ENCODE results near the gene INSC. TPM values are rescaled to one million over a fixed set of nuclear protein-coding genes. Genes with fewer than 3 reads are reported as not detected.

Gene INSC
- total and polyA plus RNA-seq, 9 of the 15 experiments (the other 6 are each of a cell fraction or from before 2014, with no cell fraction given), result not detected

DNA sequence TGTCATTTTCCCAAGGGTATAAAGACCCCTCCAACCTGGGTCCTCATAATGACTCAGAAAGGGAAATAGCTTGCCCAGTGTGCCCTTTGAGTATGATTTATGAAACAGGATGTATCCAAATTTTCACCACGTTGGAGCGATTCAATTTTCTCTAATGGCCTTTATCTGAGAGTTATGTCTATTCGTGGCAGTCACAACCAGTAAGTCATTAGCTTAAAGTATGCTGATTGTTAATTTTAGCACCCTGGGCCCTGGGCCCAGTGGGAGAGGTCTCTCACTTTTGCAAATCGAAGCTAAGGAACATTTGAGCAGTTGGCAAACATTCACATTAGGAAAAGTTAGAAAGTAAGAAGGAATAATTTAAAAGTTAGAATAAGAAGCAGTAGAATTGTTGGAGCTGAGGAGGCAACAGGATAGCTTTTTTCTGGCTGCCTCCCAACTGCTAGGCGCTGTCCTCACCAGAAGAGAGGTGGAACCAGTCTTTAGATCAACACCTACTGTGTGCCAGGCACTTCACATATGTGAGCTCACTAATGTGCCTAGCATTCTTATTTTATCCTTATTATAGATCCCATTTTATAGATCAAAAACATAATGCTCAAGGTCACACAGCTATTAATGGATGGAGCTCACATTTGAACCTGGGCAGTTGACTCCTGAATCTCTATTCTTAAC is 24.5 kb downstream of the INSC start:
- intact Hi-C loops (cut with micrococcal nuclease), result no loop called here
- H3K4me1 ChIP-seq (replicated peaks in 1 of 2; ENCODE audit: control insufficient read depth in 2 of 2, insufficient read depth in 2 of 2, low read length in 2 of 2), result no peaks in the 10 kb centered on the region
- H3K9me3 ChIP-seq (replicated peaks; ENCODE audit: control insufficient read depth, insufficient read depth, low read depth, low read length), result no peaks in the 10 kb centered on the region
- CTCF ChIA-PET (ENCODE audit: low intra/inter-chr PET ratio), result no interaction called here
- no peak for ATAC-seq
- no peaks in the 10 kb centered on the region for H3K79me2 ChIP-seq (ENCODE audit: control insufficient read depth, insufficient read depth, low read length)
- no peak for DNase-seq (ENCODE audit: extremely low read depth in 1 of 4, low spot score in 3 of 4)
- H3K9ac ChIP-seq (ENCODE audit: insufficient read depth in 1 of 2, low read depth in 2 of 2, low read length in 2 of 2), result no peak overlapping the region
- POLR2A ChIA-PET, result interaction anchor here (0.6 to 0.9 kb wide), 2 partner anchors 9 to 29 kb away, joined by 3 to 4 read pairs; no protein-coding TSS in a partner anchor
- no peak overlapping the region for H3K4me3 ChIP-seq
- no peaks in the 10 kb centered on the region for H3K36me3 ChIP-seq (ENCODE audit: control insufficient read depth, insufficient read depth, low read length)
- H2AFZ ChIP-seq (ENCODE audit: low read depth, low read length), result no peak overlapping the region
- H3K4me2 ChIP-seq (ENCODE audit: insufficient read depth, low read length), result no peak overlapping the region
- no TSS peak for BruUV-seq (replicated peaks)
- FAIRE-seq, result no peak
- H3K27ac ChIP-seq (ENCODE audit: extremely low read depth, low read depth, low read length), result no peak overlapping the region
- no peaks in the 10 kb centered on the region for H4K20me1 ChIP-seq (replicated peaks; ENCODE audit: control insufficient read depth, insufficient read depth, low read length)
- in situ Hi-C loops (cut with MboI), result no loop called here
- no peaks in the 10 kb centered on the region for H3K27me3 ChIP-seq (ENCODE audit: control insufficient read depth in 2 of 2, insufficient read depth in 2 of 2, low read length in 2 of 2)
- WGBS (ENCODE audit: insufficient coverage, low coverage, missing lambda C conversion rate), result 1% methylated on average over 5 of the region's 5 CpGs
- no peaks in the 10 kb centered on the region for H3K9me1 ChIP-seq (ENCODE audit: control insufficient read depth, insufficient read depth, low read length)
- TF ChIP-seq NR2C1 (IDR thresholded peaks at IDR 0.05), result no peak
- TF ChIP-seq NR2C1 (tag; IDR thresholded peaks at IDR 0.05), result no peak
- TF ChIP-seq U2AF2 (optimal IDR thresholded peaks at IDR 0.05; ENCODE audit: low read depth, low read length), result no peak
- no peak for TF ChIP-seq CAMTA2 (CRISPR knock-in tag; conservative IDR thresholded peaks at IDR 0.05)
- no peak for TF ChIP-seq ZNF583 (CRISPR knock-in tag; IDR thresholded peaks at IDR 0.05)
- no peak for TF ChIP-seq TCF7L2 (IDR thresholded peaks at IDR 0.05; ENCODE audit: low read depth, low read length)
- no peak for TF ChIP-seq RFX5 (IDR thresholded peaks at IDR 0.05; ENCODE audit: low read depth, low read length)
- TF ChIP-seq, protein P1, sequence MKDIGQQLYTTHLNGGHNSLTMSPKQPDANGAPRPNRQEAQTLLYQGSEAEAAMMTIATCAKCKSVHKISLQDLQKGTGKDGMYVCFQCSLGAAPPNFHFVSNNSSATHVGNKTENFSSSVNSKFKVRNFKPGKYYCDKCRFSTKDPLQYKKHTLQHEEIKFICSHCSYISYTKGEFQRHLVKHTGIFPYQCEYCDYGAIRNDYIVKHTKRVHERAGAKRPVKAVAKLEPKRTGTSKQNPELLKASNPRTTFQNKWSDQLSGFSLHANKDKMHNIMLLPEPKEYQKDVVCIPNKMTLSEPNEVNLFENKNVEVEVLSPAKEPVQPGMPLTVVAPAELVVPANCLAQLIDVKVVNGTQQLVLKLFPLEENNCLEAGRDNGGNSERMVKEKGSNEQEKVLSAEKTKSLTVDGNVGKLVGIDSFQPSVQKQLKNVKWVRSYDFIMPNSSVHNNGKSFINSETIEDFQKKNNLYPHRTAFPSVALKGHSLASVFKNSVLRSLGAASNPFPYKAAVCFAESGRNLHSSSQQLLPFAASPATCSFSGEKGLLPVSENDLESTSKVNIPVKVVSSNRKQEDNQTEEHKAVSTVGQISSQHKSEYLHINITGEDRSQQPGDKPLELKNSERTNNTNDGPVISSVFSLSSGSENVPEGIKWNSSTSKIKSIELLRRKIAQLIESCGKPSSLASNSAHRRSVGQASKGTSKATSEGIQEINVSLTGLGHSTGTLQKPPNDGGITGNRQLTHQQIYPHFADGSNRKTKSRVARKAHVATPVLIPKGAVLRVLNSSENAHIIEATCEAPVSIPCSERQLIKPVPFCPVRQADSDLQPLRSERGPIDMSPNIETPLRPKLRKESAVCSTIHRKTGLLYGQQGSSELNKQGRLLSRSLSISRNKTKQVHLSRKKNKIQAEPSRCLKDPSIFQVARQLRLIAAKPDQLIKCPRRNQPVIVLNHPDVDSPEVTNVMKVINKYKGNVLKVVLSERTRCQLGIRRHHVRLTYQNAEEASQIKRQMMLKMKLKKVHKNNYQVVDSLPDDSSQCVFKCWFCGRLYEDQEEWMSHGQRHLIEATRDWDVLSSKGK (CRISPR knock-in tag; IDR thresholded peaks at IDR 0.05), result no peak
- TF ChIP-seq ZFP30 (CRISPR knock-in tag; IDR thresholded peaks at IDR 0.05; ENCODE audit: borderline replicate concordance), result no peak
- no peak for TF ChIP-seq CBX1 (IDR thresholded peaks at IDR 0.05; ENCODE audit: low read depth)
- TF ChIP-seq POLR3A (IDR thresholded peaks at IDR 0.05; ENCODE audit: borderline replicate concordance, extremely low read depth, insufficient read depth, insufficient read length), result no peak
- TF ChIP-seq ZNF699 (CRISPR knock-in tag; IDR thresholded peaks at IDR 0.05; ENCODE audit: insufficient replicate concordance), result no peak
- TF ChIP-seq GABPA (tag; conservative IDR thresholded peaks at IDR 0.05; ENCODE audit: low read depth), result no peak
- no peak for TF ChIP-seq CHD4 (IDR thresholded peaks at IDR 0.05; ENCODE audit: insufficient read depth, insufficient replicate concordance, low read depth, low read length, poor library complexity, severe bottlenecking)
- TF ChIP-seq SIN3B (IDR thresholded peaks at IDR 0.05; ENCODE audit: low read depth), result no peak
- no peak for TF ChIP-seq ZNF121 (CRISPR knock-in tag; conservative IDR thresholded peaks at IDR 0.05)
- TF ChIP-seq ZNF24 (IDR thresholded peaks at IDR 0.05), result no peak
- no peak for TF ChIP-seq FOXK1 (CRISPR knock-in tag; IDR thresholded peaks at IDR 0.05; ENCODE audit: borderline replicate concordance)
